ENCODE data around the gene BMP8A.
A peak's percentile ranks its signal among the peaks of the same experiment; 100 is the strongest.

- no peak for TF ChIP-seq FOSL1 (IDR thresholded peaks at IDR 0.05; ENCODE audit: insufficient read depth, low read depth, low read length)
- 0 out of 2 replicates have a peak, but pooled peaks have one; percentile 2 for TF ChIP-seq SUZ12 (IDR thresholded peaks at IDR 0.05; ENCODE audit: low read length)
- TF ChIP-seq RAD21 (IDR thresholded peaks at IDR 0.05 in 1 of 2, conservative IDR thresholded peaks at IDR 0.05 in 1 of 2; ENCODE audit: low read depth in 2 of 2, low read length in 2 of 2), result no peak
- TF ChIP-seq POLR2AphosphoS5 (IDR thresholded peaks at IDR 0.05; ENCODE audit: low read depth, low read length), result no peak
- TF ChIP-seq POLR2A (IDR thresholded peaks at IDR 0.05; ENCODE audit: control extremely low read depth in 1 of 2, low read depth in 2 of 2, low read length in 2 of 2), result no peak
- no peak for TF ChIP-seq JUN (IDR thresholded peaks at IDR 0.05; ENCODE audit: low read depth, low read length)
- TF ChIP-seq GABPA (IDR thresholded peaks at IDR 0.05; ENCODE audit: borderline replicate concordance, insufficient read depth, low read length), result no peak; the same call in 1 of the 2 replicates
- TF ChIP-seq CHD7 (IDR thresholded peaks at IDR 0.05; ENCODE audit: insufficient replicate concordance, low read length), result no peak
- TF ChIP-seq, protein P1, sequence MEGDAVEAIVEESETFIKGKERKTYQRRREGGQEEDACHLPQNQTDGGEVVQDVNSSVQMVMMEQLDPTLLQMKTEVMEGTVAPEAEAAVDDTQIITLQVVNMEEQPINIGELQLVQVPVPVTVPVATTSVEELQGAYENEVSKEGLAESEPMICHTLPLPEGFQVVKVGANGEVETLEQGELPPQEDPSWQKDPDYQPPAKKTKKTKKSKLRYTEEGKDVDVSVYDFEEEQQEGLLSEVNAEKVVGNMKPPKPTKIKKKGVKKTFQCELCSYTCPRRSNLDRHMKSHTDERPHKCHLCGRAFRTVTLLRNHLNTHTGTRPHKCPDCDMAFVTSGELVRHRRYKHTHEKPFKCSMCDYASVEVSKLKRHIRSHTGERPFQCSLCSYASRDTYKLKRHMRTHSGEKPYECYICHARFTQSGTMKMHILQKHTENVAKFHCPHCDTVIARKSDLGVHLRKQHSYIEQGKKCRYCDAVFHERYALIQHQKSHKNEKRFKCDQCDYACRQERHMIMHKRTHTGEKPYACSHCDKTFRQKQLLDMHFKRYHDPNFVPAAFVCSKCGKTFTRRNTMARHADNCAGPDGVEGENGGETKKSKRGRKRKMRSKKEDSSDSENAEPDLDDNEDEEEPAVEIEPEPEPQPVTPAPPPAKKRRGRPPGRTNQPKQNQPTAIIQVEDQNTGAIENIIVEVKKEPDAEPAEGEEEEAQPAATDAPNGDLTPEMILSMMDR (IDR thresholded peaks at IDR 0.05; ENCODE audit: control extremely low read depth in 1 of 3, insufficient read depth in 1 of 3, low read depth in 1 of 3, low read length in 3 of 3), result no peak
These were observed at the start of gene BMP8A for GRCh38 chr1:39491146-39491921.

All from H1 (cell line).